HG02973 (cell line): ENCODE measurements around the gene RXFP4.
"Not testable (repeated sequence)": the region's sequence is repeated elsewhere in the genome, so short reads cannot be mapped to it uniquely, and the experiment has no call there.

Experiments used
- ATAC-seq: cut with Tn5 transposase; IDR thresholded peaks from one replicate; pipeline ENCODE4 v1.9.1; 2021; ENCODE audit warnings: moderate library complexity; ENCODE audit not compliant: unreplicated experiment

Gene RXFP4

GRCh38 chr1:155976913-155977689 lies 35.7 kb downstream of the RXFP4 start:
- no peak for ATAC-seq

GRCh38 chr1:155977690-155978324 lies 36.4 kb downstream of the RXFP4 start:
- ATAC-seq, result no peak

- no peak for ATAC-seq
These were observed 37.0 kb downstream of the RXFP4 start, which contains the start of gene ARHGEF2 for GRCh38 chr1:155978325-155978972. ARHGEF2 (minus strand) TSS chr1:155978547; CDS start chr1:155978427, 120 bp downstream.

- no peak for ATAC-seq
These were observed 37.6 kb downstream of the RXFP4 start for GRCh38 chr1:155978973-155979429.

GRCh38 chr1:155979597-155980343 lies 38.3 kb downstream of the RXFP4 start:
- ATAC-seq, result no peak

- ATAC-seq, result no peak
These were observed 40.0 kb downstream of the RXFP4 start for GRCh38 chr1:155981266-155982088.

GRCh38 chr1:155982106-155982505 lies 40.7 kb downstream of the RXFP4 start:
- no peak for ATAC-seq

- peak; percentile 38 for ATAC-seq
These were observed 42.0 kb downstream of the RXFP4 start for GRCh38 chr1:155983191-155984024.

- ATAC-seq, result no peak
These were observed 42.9 kb downstream of the RXFP4 start for GRCh38 chr1:155984341-155984740.

- not testable (repeated sequence) for ATAC-seq
These were observed 43.6 kb downstream of the RXFP4 start for GRCh38 chr1:155984903-155985645.

GRCh38 chr1:155989242-155990004 lies 48.0 kb downstream of the RXFP4 start:
- ATAC-seq, result no peak

GRCh38 chr1:155990005-155990739 lies 48.7 kb downstream of the RXFP4 start:
- ATAC-seq, result no peak
